ENCODE measurements around the gene SLC22A23.

Gene SLC22A23

DNA sequence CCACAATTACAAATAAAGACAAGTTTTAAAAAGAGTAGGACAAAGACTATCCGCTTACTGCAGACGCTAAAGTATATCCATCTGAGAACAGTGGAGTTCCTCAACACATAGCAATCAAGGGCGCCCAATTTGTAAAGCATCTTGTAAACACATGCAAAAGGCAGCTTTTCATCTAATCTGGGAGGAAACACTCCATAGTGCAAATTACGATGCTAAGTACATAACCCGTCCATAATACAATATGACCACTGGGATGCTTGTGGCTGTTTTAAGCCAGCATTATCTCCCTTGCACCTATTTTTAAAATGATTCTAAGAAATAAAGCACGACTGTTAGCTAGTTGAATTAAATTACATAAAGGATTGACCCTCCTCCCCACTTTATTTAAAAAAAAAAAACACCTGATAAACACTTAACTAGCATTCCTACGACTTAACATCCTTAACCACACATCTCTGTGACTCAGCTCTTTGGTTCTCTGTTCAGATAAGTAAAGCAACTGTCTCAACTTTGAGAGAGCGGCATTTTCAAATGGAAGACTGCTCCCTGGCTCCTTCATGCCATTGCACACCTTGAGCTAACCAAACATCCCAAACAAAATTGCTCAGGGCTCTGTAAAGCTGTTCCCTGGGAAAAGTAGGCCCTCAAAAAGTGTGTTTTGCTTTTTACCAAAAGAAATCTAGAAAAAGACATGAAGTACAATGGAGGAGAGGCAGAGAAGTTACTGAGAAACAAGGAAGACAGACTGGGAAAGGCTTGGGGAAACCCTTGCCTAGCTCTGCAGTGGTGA lies 14.2 kb downstream of the SLC22A23 start:
- DNase-seq = no peak

DNA sequence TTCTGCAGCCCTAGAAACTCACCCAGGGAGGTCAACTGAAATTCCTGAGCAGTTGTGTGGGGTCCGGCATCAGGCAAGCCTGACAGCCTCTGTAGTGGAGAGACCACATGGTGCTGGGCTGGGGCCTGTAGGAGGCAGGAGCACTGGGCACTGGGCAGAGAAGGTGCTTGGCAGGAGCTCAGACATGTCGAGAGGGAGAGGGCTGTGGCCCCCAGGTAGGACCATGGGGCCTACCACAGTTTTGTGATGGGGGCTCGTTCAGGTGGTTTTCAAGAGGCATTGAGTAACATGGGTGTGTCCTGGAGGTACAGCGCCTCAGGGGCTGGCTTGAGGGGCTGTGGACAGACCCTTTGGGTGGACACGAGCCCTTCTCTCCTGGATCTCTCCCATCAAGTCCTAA lies 15.9 kb downstream of the SLC22A23 start:
- no peak for DNase-seq

DNA sequence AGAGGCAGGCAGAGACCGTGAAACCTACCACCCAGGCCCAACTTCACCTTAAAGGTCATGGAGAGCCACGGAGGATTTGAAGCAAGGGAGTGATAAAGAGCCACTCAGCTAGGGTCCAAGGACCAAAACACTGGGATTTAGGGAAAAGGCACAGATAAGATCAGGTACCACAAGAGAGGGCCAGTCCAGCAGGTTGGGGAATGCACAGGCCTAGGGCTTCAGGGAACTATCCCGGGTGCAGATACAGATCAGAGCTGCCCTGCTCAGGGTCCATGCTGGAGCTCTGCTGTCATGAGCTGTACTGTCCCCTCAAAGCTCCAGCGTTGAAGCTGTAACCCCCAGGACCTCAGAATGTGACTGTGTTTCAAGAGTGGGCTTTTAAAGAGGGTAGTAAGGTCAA lies 16.9 kb downstream of the SLC22A23 start:
- DNase-seq = no peak

DNA sequence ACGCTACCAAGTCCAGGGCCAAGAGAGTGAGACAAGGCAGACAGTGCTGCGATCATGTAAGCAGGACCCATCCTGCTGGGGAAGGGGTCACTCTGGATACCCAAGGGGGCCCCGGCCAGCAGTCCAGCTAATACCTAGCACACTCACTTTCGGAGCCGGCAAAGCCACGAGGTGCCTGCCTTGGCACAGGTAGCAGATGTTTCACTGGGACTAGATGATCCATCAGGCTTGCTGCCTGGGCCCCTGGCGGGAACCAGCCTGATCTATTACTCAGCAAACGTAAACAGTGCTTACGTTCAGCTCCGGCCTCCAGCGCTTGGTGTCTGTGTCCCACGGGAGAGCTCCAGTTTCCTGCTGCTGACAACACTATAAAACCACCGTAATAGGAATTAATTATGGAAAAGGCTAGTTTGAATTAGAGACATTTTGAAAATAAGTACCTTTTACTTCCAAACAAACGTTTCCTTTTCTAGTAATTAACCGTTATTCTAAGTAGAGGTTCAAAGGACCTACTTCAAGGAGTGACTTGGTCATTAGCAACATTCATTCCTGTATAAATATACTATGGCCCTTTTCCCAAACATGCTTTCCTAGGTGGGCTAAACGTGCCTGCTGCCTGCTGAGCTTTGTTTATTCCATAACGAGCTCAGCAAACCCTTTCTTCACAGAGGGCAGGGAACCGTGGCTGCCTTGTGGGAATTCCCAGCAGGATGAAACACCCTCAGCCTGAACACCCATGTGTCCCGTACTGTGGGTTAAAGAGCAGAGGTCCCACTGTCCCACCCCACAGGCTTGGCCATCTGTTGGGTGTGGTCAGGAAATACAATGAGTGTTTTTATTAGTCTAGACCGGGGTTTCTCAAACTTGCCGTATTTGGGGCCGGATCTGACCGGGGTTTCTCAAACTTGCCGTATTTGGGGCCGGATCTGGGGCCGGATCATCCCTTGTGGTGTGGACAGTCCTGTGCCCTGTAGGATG lies 18.4 kb downstream of the SLC22A23 start:
- peak; percentile 93 for DNase-seq

DNA sequence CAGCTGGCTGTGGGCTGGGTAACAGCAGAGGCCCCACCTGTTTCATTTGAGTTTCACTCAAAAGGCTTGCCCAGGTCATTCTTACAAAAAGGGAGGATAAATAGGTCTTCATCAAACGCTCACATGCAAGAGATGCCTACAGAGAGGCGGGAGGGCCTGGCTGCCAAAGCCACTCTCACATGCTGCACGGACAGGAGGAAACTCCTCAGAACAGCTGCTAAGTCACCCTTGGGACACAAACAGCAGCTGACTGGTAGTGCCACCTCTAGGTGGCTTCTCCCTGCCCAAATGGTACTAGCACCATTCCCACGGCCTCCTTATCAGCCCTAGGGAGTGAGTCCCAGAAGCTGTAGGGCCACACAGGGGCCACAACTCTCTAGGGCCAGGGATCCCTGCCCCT lies 23.8 kb downstream of the SLC22A23 start:
- DNase-seq = no peak

DNA sequence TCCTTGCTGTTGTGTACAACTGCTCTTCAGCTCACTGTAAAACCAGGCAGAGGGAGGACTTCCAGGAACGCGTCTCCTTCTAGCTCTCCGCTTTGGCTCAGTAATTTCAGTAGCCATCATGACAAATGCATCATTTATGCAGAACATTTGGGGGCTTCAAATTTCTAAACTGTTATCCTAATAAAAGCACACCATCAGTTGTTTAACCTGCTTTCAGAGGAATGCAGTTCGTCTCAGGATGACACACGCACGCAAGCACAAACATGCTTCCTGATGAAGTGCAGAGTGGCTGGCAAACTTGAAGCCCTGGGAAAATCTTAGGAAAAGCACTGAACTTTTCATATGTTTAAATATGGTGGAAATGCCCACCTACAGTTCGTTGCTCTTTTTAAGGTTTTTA lies 24.4 kb downstream of the SLC22A23 start:
- no peak for DNase-seq

DNA sequence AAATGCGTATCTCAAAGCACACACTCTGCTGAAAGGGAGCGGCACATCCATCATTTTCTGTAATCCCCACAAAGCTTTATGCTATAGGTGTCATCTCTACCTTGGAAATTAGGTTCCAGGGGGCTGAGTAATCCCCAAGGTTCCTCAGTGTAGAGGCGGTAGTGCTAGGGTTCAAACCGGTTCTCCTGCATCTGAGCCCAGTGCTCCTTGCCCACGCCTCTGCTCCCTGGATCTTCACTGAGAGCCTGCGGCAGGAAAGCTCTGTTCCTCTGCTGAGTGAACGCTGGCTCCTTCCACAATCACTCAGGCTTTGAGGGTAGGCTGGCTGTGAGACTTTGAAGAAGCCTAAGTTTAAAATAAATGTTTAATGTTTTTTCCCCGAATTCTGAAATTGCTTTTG lies 24.9 kb downstream of the SLC22A23 start:
- DNase-seq = no peak

DNA sequence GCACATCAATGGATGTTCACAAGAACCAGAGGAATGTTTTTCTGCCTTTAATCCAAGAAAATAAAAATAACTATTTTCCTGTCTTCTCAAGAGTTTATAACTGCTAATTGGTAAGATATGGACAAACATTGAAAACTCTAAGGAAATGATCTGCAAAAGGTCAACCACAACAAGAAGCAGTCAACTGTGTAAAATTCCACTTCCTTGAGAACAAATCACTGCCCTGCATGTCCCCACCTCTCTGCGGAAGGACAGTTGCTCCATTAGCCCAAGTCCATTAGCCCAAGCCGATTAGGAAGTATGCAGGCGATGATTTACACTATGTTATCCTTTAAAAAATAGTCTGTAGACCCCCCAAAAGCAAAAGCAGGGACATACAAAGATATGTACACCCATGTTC lies 27.6 kb downstream of the SLC22A23 start:
- DNase-seq = no peak

DNA sequence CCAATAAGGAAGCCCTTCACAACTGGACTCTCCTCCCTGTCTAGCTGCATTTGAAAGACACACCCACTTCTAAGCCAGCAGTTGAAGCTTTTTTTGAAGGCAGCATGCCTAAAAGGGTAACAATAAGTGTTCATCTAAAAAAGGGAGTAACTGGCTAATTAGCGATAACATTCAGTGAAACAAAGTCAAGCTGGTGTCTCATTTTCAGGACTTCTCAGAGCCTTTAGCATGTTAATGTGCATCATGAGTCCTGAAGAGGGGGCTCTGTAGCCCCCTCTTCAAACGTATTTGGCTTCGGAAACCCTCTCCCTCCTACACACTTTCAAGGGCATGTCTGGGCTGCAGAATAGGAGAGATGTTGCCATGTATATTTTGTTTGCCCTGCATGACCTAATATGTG lies 28.1 kb downstream of the SLC22A23 start:
- no peak for DNase-seq

DNA sequence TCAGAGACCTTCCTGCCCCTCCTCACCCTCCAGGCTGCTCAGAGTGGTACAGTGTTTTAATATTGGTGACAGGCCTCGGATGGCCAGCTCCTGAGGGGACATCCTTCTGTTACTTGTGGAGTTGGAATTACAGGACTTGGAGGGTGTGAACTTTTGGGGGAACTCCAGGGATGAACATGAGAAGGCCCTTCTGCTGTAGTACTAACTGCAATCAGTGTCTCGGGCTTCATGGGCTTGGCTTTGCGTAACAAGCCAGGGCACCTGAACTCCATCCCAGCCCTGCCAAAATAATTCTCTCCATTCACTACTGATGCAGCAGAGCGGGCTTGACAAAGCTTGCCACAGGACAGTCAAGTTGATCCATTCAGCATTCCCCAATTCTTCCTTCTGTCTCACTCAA lies 28.6 kb downstream of the SLC22A23 start:
- DNase-seq = no peak

DNA sequence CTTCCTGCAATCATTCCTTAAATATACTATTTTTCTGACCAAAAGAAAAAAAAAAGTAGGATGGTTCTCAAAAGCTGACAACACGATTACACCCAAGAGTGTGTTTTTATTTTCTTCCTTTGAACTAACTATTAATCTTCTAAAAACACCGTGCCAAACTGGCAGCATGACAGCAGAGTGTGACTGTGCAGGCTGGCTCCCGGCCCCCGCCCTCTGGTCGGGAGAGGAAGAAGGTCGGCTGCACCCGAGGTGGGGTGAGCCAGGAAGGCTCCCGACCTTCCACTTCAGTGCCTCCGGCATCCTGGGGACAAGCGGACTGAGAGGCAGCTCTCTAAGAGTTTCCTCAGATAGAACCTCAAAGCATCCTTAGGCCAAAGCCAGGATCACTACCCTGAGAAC lies 29.2 kb downstream of the SLC22A23 start:
- no peak for DNase-seq

DNA sequence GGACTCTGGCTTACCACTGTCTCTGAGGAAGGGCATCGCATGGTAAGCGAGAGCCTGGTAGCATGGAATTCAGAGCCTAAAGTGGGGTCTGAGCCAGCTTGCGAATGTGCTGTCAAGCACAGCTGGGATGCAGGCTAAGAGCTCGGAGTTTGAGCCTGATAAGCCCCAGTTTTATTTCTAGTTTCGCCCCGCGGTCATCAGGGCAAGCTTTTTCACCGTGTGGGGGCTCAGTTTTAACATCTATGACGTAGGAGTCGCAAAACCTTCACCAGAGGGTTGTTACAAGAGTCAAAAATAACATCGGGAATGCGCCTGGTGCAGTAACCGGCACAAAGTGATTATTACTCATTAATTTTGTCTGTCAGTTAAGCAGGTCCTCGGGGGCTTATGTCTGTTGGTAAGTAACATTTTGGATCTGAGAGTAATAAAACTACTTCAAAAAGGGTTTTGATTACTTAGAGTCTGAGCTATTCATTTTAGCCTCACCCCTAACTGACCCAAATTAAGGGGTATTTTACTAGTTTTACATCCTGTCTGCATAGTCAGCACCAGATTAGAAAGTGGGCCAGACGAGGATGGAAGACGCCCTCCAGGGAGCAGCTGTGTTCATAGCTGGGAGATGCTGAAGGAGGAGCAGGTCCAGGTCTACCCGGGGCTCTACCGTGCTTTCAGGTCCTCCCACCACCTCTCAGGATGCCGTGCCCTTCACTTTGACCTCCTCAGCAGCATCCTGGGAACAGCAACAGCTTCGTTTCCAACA lies 29.7 kb downstream of the SLC22A23 start:
- no peak for DNase-seq

DNA sequence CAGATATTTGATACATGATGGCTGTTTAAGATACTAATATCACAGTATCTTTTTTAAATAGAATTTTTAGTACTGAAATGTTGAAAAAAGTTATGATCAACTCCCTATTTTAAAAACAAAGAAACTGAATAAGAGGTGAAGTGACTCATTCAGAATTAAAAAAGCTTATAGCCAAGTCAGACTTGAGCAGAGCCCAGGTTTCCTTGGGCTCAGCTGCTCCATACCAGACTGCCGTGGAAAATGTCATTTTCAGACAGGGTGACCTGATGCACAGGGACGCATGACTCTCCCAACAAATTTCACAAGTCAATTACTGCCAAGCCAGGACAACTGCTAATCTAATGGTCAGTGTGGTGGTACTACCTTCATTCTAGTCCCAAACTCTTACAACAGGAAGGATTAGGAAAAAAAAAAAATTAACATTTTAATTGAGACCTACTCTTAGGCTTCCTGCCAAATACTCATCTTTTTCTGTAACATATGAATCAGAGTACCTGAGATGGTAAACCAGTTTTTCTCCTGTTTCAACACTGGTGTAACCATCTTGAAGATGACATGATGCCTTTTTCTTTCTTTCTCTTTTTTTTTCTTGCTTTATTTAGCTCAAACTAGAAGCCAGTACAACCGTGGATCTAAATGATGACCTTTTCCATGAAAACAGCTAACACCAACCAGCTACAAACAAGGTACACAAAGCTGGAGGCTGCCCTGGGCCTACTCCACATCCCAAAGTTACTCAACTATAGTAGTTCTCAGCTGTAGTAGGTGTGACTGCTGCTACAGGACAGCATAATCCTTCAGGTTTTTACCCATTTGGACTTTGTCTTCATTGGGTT lies 30.5 kb downstream of the SLC22A23 start:
- DNase-seq = no peak

DNA sequence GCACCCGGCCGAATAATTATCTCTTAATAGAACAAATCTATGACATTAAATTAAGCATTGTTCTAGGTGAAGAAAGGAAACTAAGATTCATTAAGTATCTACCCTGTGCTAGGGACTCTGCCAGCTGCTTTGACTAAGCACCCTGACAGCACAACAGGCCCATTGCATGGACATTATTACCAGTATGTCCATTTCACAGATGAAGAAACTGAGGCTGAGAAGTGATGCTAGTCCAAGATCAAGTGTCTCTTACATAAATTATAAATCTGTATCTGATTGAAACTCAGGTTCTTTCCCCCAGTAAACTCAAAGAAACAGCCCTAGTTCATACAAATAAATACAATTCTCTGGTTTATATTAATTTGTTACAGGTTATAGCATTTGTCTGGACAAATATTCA lies 31.3 kb downstream of the SLC22A23 start:
- DNase-seq = no peak

DNA sequence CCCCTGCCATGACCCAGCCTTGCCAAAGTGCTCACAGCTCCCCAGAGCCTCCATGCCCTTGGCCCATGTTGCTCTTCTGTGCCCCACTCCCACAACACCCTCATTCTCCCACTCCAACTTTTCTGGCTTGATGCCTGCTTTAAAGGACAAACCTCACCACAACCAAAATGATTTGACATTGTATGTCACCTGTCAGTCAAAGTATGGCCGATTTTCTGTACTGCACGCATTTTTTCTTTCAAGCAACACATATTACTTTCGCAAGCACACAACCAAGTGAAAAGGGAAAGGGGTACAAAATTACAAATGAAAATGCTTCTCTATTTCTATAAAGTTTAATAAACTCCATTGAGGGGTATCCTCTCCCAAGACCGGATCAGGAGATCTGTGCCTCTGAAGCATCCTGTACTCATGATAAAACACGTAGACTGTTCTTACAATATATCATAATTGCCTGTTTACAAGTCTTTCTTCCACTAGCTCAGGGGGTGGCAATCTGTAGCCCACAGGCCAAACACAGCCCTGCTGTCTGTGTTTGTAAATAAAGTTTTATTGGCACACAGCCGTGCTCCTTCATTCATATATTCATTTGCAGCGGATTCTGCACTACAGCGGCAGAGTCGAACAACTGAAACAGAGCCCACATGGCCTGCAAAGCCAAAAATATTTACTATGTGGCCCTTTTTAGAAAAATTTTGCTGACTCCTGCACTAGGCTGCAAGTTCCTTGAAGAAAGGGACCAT lies 32.5 kb downstream of the SLC22A23 start:
- no peak for DNase-seq

DNA sequence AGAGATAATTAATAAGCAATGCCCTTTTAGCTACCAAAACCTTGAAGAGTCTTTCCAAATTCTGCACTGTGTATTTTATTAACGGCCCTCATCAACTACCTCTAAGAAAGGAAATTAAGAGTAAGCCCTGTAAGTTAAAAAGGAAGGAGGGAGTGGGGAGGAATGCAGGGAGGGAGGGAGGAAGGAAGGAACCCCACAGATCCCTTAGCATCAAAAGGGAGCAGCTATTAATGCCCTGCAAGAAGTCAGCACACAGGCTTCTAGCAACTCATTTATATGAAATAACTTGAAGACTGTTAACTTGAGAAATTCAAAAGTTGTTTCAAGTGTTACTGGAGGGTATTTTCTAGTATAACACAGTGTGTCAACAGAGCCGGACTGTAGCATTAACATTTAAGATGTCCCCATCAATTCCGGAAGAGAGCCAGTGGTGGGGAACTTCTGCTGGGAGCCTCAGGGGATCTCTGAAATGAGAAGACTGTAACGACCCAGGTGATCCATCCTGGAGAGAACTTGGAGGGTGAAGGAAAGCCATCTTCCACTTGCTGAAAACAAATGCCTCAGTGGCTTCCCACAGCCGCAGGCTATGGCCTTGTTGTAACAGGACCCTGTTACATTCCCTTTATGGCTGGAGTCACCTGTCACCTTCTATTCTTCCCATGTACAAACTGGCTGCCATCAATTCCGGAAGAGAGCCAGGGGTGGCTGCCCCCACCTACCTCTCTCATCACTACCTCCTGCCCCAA lies 33.2 kb downstream of the SLC22A23 start:
- DNase-seq = no peak

DNA sequence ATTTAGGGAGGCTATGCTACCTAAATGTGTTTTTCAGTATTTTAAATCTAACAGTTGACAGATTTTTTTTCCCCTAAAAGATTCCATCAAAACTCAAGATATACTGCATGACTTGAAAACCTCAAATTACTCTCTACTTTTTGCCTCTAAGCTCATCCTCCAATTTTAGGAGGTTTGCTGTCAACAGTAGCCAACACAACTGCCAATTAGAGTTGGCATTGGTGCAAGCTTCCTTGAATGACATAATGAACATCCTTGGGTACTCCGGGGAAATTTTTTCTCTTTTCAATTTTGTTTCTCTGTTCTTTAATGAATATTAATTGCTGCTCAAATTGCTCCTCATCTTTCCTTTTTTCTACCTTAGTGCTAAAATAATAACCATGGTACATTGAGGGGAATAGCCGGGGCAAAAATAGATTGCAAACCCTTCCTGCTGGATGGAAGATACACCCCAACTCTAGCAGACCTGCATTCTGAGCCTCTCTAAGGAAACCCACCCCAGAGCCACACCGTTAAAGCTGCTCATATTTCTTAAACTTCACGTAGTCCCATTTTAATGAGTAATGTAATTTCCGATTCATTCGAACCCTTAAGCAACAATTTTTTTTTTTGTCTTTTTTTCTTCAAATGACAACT lies 34.3 kb downstream of the SLC22A23 start:
- no peak for DNase-seq

DNA sequence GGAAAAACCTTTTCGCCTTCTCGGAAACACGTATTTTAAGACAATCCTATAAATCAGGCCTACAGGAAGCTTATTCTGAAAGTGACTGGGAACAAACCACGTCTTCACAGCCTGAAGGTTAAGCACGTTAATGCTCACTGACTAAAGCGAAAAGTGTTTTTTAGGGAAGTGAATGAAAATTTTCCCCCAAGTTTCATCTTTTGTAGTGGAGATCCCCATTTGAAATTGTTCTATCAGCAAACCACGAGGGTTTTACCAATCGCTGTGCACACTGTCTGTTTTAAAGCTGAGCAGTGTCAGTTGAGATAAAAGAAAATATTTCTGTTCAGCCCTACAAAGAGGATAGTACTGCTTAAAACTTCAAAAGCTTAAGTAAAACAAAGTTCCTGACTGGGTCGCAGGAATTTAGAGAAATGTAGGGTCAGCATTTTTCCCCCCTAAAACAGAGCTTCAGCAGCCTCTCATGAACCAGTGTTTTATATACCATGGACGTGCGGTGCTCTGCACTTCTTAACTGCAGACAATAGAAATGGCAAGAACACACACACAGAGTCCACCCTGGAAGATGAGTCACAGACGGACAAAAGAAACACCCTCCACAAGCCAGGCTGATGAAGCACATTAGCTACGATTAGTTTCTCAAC lies 34.9 kb downstream of the SLC22A23 start:
- no peak for DNase-seq

DNA sequence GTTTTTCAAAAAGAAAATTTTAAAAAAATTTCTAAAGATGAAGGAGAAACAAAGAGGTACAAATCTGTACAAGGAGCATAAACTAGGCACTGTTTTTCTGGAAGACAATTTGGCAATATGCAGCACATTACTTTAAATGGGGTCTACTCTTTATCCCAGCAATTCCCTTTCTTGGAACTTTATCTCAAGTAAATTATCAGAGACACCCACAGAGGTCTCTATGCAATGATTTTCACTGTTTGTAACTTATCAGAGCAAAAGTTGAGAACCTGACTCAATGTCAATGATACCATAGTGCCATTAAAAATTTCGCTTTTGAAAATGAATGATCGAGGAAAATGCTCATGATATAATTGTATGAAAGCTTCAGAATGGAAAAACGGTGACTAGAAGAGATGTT lies 35.7 kb downstream of the SLC22A23 start:
- no peak for DNase-seq

All from NCI-H2171 (cell line).